Measurements from ENCODE around the gene HRH1. TPM values are rescaled to one million over a fixed set of nuclear protein-coding genes. Genes with fewer than 3 reads are reported as not detected.

HRH1 gene
- total and polyA plus RNA-seq, 2 experiments from 2014 or later = not detected

DNA sequence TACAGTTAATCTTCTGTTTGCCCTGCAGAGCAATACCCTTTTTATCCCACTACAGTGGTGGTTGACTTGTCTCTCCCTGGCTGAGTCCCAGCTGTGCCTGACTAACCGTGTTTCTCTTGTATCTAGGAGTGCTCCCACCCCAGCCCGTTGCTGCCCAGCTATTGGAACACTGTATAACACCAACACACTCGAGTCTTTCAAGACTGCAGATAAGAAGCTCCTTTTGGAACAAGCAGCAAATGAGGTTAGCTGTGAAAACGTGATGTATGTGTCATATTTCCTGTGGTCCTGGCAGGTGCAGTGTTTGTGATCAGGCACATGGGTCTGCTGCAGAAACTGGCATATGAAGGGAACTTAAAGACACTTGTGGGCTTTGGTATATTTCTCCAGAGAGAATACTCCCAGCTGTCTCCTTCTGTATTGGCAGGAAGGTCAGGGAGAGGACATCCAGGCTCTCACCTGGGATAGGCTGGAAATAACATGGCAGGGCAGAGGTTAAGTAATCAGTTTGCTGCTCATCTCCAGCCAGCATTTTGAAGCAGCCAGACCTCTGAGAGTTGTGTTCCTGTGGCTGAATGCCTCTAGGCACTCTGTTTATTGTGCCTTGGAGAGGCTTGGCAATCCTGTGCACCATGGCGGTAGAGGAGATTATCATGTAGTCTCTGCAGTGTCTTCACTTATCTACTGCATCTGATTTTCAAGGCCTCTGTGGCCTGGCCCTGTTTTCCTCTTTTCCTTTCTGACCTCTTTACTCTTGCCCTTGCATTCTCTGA lies 152.7 kb downstream of the HRH1 start:
- Mint-ChIP-seq H3K4me1 (peaks cover 9% of the 10 kb centered on the region; the same call in 2 of the 3 replicates), H3K4me3 (no peak overlapping the region), H3K36me3 (ENCODE audit: low read depth) (peaks cover 8% of the 10 kb centered on the region; the same call in 2 of the 3 replicates), H3K27me3 (ENCODE audit: insufficient read depth, low read depth, poor library complexity) (no peaks in the 10 kb centered on the region), H3K27ac (no peak overlapping the region), H3K9me3 (no peaks in the 10 kb centered on the region)
- no peak for TF ChIP-seq JUNB (IDR thresholded peaks at IDR 0.05; ENCODE audit: unreplicated experiment)
- no peak for TF ChIP-seq POLR2AphosphoS5 (IDR thresholded peaks at IDR 0.05; ENCODE audit: low read depth)
- TF ChIP-seq CREB1 (CRISPR knock-in tag; IDR thresholded peaks at IDR 0.05; ENCODE audit: low read depth) = no peak
- TF ChIP-seq, protein P1, sequence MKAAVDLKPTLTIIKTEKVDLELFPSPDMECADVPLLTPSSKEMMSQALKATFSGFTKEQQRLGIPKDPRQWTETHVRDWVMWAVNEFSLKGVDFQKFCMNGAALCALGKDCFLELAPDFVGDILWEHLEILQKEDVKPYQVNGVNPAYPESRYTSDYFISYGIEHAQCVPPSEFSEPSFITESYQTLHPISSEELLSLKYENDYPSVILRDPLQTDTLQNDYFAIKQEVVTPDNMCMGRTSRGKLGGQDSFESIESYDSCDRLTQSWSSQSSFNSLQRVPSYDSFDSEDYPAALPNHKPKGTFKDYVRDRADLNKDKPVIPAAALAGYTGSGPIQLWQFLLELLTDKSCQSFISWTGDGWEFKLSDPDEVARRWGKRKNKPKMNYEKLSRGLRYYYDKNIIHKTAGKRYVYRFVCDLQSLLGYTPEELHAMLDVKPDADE (IDR thresholded peaks at IDR 0.05) = no peak
- H3K9me2 ChIP-seq (ENCODE audit: insufficient read depth) = no peaks in the 10 kb centered on the region
- H4K20me1 ChIP-seq (replicated peaks; ENCODE audit: insufficient read depth) = no peaks in the 10 kb centered on the region
- H3K36me3 ChIP-seq (ENCODE audit: insufficient read depth) = no peaks in the 10 kb centered on the region
- DNase-seq (ENCODE audit: low spot score) (no peak), ATAC-seq (no peak)
- no peaks in the 10 kb centered on the region for H3K79me2 ChIP-seq (replicated peaks; ENCODE audit: insufficient read depth)
- no peak overlapping the region for H3K4me3 ChIP-seq
- no peak overlapping the region for H2AFZ ChIP-seq
- no peak overlapping the region for H3K4me2 ChIP-seq
- H3K27ac ChIP-seq (ENCODE audit: low read depth) = no peak overlapping the region
- H3K27me3 ChIP-seq (ENCODE audit: insufficient read depth) = no peaks in the 10 kb centered on the region
- no peaks in the 10 kb centered on the region for H3F3A ChIP-seq (replicated peaks; ENCODE audit: low read depth)
- no peaks in the 10 kb centered on the region for H3K4me1 ChIP-seq (ENCODE audit: insufficient read depth)

DNA sequence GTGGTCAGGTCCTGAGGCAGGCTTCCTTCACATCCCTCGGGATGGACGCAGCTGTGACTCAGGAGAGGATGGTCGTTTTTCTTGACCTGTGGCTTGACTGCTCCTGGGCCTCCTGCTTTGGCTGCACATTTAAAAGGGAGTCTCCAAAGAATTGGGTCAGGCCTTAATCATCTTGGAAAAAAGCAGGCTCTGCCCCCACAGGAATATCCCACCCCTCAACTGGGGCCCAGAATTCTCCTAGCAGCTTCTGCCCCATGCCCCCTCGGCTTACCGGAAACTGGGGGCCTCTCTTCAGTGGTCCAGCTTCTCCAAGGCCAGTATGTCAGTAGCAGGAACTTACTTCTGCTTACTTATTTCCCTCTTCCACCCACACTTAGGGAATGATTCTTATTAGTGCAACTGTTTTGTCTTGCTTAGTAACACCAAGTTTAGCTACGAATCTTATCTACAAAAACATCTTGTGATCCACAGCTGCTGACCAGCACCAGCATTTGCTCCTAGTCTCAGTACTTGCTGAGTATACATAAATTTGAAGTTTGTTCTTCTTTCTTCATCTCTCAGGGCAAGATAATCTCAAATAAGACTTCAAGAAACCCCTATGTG lies 153.6 kb downstream of the HRH1 start:
- Histone ChIP-seq H3K9me2 (ENCODE audit: insufficient read depth) (no peaks in the 10 kb centered on the region), H3K4me1 (ENCODE audit: insufficient read depth) (no peaks in the 10 kb centered on the region), H3K4me2 (no peak overlapping the region), H3K27ac (ENCODE audit: low read depth) (no peak overlapping the region), H2AFZ (no peak overlapping the region), H4K20me1 (replicated peaks; ENCODE audit: insufficient read depth) (no peaks in the 10 kb centered on the region), H3K27me3 (ENCODE audit: insufficient read depth) (no peaks in the 10 kb centered on the region), H3K79me2 (replicated peaks; ENCODE audit: insufficient read depth) (no peaks in the 10 kb centered on the region), H3F3A (replicated peaks; ENCODE audit: low read depth) (no peaks in the 10 kb centered on the region), H3K4me3 (no peak overlapping the region), H3K36me3 (ENCODE audit: insufficient read depth) (0 out of 2 replicates have a peak, but pooled peaks cover 6% of the 10 kb centered on the region)
- TF ChIP-seq ZNF331 (CRISPR knock-in tag; IDR thresholded peaks at IDR 0.05; ENCODE audit: low read depth) (no peak), ZNF114 (CRISPR knock-in tag; IDR thresholded peaks at IDR 0.05) (no peak), STAT1 (IDR thresholded peaks at IDR 0.05; ENCODE audit: unreplicated experiment) (no peak), EZH2 (IDR thresholded peaks at IDR 0.05; ENCODE audit: low read depth, unreplicated experiment) (no peak), EZH2phosphoT487 (IDR thresholded peaks at IDR 0.05; ENCODE audit: unreplicated experiment) (no peak), CREB1 (CRISPR knock-in tag; IDR thresholded peaks at IDR 0.05; ENCODE audit: low read depth) (no peak), POLR2AphosphoS5 (IDR thresholded peaks at IDR 0.05; ENCODE audit: low read depth) (no peak)
- TF ChIP-seq, protein P2, sequence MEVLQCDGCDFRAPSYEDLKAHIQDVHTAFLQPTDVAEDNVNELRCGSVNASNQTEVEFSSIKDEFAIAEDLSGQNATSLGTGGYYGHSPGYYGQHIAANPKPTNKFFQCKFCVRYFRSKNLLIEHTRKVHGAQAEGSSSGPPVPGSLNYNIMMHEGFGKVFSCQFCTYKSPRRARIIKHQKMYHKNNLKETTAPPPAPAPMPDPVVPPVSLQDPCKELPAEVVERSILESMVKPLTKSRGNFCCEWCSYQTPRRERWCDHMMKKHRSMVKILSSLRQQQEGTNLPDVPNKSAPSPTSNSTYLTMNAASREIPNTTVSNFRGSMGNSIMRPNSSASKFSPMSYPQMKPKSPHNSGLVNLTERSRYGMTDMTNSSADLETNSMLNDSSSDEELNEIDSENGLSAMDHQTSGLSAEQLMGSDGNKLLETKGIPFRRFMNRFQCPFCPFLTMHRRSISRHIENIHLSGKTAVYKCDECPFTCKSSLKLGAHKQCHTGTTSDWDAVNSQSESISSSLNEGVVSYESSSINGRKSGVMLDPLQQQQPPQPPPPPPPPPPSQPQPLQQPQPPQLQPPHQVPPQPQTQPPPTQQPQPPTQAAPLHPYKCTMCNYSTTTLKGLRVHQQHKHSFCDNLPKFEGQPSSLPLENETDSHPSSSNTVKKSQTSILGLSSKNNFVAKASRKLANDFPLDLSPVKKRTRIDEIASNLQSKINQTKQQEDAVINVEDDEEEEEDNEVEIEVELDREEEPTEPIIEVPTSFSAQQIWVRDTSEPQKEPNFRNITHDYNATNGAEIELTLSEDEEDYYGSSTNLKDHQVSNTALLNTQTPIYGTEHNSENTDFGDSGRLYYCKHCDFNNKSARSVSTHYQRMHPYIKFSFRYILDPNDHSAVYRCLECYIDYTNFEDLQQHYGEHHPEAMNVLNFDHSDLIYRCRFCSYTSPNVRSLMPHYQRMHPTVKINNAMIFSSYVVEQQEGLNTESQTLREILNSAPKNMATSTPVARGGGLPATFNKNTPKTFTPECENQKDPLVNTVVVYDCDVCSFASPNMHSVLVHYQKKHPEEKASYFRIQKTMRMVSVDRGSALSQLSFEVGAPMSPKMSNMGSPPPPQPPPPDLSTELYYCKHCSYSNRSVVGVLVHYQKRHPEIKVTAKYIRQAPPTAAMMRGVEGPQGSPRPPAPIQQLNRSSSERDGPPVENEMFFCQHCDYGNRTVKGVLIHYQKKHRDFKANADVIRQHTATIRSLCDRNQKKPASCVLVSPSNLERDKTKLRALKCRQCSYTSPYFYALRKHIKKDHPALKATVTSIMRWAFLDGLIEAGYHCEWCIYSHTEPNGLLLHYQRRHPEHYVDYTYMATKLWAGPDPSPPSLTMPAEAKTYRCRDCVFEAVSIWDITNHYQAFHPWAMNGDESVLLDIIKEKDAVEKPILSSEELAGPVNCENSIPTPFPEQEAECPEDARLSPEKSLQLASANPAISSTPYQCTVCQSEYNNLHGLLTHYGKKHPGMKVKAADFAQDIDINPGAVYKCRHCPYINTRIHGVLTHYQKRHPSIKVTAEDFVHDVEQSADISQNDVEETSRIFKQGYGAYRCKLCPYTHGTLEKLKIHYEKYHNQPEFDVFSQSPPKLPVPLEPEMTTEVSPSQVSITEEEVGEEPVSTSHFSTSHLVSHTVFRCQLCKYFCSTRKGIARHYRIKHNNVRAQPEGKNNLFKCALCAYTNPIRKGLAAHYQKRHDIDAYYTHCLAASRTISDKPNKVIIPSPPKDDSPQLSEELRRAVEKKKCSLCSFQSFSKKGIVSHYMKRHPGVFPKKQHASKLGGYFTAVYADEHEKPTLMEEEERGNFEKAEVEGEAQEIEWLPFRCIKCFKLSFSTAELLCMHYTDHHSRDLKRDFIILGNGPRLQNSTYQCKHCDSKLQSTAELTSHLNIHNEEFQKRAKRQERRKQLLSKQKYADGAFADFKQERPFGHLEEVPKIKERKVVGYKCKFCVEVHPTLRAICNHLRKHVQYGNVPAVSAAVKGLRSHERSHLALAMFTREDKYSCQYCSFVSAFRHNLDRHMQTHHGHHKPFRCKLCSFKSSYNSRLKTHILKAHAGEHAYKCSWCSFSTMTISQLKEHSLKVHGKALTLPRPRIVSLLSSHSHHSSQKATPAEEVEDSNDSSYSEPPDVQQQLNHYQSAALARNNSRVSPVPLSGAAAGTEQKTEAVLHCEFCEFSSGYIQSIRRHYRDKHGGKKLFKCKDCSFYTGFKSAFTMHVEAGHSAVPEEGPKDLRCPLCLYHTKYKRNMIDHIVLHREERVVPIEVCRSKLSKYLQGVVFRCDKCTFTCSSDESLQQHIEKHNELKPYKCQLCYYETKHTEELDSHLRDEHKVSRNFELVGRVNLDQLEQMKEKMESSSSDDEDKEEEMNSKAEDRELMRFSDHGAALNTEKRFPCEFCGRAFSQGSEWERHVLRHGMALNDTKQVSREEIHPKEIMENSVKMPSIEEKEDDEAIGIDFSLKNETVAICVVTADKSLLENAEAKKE (CRISPR knock-in tag; IDR thresholded peaks at IDR 0.05) = no peak
- TF ChIP-seq, protein P3, sequence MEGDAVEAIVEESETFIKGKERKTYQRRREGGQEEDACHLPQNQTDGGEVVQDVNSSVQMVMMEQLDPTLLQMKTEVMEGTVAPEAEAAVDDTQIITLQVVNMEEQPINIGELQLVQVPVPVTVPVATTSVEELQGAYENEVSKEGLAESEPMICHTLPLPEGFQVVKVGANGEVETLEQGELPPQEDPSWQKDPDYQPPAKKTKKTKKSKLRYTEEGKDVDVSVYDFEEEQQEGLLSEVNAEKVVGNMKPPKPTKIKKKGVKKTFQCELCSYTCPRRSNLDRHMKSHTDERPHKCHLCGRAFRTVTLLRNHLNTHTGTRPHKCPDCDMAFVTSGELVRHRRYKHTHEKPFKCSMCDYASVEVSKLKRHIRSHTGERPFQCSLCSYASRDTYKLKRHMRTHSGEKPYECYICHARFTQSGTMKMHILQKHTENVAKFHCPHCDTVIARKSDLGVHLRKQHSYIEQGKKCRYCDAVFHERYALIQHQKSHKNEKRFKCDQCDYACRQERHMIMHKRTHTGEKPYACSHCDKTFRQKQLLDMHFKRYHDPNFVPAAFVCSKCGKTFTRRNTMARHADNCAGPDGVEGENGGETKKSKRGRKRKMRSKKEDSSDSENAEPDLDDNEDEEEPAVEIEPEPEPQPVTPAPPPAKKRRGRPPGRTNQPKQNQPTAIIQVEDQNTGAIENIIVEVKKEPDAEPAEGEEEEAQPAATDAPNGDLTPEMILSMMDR (conservative IDR thresholded peaks at IDR 0.05; ENCODE audit: low read depth in 2 of 2) = no peak
- Mint-ChIP-seq H3K4me3 (no peak overlapping the region), H3K4me1 (peaks cover 9% of the 10 kb centered on the region; the same call in 2 of the 3 replicates), H3K27ac (no peak overlapping the region), H3K36me3 (ENCODE audit: low read depth) (peaks cover 5% of the 10 kb centered on the region; the same call in 2 of the 3 replicates), H3K9me3 (no peaks in the 10 kb centered on the region), H3K27me3 (ENCODE audit: insufficient read depth, low read depth, poor library complexity) (no peaks in the 10 kb centered on the region)
- DNase-seq (ENCODE audit: low spot score) = no peak
- ATAC-seq = no peak
